Fibroblast of skin of left quadriceps (primary cell): Measurements from ENCODE around the gene PLCL1.

Experiments
- DNase-seq, 2 experiments: peaks; one replicate each; pipeline ENCODE4 v3.0.0-alpha.2; 2013; ENCODE audit warnings: low read depth in 2 of 2

PLCL1 gene

DNA sequence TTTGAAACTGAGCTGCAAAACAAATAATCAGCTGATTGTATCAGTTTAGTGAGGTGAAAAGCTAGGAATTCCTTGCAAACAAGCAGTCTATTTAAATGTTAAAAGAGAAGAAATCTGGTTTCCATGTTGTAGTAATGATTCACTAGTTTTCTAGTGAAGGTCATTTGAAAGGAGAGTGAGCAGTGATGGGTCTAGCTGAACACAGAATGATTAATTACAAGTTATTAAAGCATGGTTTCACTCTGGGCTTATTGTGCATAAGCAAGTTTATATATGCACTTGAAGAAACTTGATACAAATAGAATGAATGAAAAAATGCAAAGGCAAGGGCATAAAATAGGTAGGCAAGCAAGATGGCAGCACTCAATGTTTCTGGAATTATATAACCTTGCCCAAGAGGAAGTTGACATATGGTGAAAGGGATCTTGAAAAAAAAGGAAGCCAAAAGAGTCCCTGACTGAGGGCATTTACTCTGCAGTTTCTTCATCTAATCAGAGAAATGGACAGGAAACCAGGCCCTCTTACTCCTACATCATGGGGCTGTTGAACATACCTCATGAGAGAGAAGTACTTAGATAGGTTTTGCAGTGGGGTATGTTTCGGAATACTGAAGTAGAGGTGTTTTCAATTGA is 53.2 kb downstream of the PLCL1 start:
- DNase-seq = no peak

DNA sequence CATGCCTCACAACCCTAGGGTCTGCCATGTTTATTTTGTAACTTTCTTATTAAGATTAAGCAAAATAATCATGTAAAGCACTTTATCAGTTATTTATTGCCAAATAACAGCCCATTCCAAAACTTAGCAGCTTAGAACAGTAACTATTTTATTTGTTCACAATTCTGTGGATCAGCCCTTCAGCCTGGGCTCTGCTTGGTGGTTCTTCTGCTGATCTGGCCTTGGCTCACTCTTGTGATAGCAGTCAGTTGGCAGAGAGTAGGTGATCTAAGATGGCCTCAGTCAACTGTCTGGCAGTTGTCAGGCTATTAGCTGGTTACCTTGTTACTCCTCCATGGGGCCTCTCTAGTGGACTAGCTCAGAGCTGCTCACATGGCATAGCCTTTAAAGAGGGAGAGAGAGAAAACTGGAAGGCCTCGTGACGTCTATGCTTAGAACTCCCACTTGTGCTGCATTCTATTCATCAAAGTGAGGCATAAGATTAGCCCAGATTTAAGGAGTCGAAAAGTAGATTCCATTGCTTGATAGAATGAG is 54.3 kb downstream of the PLCL1 start:
- no peak for DNase-seq

- DNase-seq = no peak
These were observed 58.0 kb downstream of the PLCL1 start for GRCh38 chr2:197862246-197862955.

GRCh38 chr2:197863744-197864143 is 59.4 kb downstream of the PLCL1 start:
- no peak for DNase-seq

- no peak for DNase-seq
These were observed 62.1 kb downstream of the PLCL1 start for GRCh38 chr2:197866455-197866854.

- DNase-seq = no peak
These were observed 62.6 kb downstream of the PLCL1 start for GRCh38 chr2:197867033-197867432.

GRCh38 chr2:197867624-197868023 is 63.2 kb downstream of the PLCL1 start:
- DNase-seq = no peak

DNA sequence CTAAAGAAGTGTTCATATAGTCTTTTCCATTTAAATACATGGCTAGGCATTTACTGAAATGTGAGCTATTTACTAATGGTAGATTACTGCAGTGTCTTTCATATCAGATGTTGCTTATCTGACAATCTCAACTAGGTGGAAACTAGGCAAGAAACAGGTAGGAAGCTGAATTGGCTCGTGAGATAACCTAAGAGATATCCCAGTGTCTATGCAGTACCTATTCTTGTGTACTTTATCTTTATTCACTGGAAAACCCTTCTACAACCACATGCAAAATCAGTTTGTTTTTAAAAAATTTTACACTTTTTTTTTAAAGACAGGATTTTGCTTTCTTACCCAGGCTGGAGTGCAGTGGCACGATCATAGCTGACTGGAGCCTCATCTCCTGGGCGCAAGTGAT is 63.8 kb downstream of the PLCL1 start:
- DNase-seq = no peak

- no peak for DNase-seq
These were observed 64.6 kb downstream of the PLCL1 start for GRCh38 chr2:197869041-197869440.

DNA sequence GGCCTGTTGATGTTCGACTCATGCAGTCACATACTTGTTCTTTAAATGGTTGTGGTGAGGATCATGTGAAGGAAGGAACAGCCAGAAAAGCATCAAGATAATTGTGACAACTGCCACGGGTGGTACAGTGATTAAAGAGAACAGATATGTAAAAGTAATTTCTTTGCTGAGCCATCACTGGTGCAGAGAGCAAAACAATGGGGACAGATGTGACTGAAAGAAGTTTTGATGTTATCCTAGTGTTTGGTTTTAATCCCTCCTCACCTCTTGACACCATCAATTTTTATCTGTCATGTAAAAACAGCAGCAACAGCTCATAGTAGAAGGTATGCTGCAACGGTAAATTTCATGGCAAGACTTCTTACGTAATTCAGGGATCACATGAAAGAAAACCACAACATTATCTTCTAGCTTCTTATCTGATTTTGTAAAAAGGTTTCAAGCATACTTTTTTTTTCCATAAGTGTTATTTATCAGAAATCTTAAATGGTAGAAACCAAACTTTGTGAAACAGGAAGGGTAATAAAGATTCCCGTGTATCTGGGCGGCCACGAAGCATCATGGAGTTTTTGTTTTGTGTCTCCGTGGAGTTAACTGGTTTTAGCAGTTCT is 65.2 kb downstream of the PLCL1 start:
- no peak for DNase-seq

GRCh38 chr2:197870137-197870536 is 65.7 kb downstream of the PLCL1 start:
- no peak for DNase-seq

- no peak for DNase-seq
These were observed 67.5 kb downstream of the PLCL1 start for GRCh38 chr2:197871780-197872456.

DNA sequence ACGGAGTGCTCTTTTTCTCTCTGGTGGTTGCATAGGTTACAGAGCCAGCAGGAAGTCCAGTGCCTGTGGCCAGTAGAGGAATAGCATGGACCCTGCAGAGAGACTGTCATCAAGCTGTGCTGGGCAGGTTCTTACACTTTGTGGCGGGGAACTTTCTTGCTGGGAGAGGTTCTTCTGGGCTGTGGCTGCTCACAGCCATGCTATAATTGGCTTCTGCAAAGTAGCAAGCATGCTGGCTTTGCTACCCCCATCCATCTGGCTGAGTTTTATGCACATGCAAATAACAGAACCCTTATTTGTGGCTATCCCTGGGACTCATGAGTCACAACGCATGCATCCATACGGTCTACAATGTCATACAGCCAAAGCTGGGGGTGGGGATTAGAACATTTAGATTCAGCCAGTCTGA is 68.9 kb downstream of the PLCL1 start:
- peak; percentile 85 for DNase-seq

DNA sequence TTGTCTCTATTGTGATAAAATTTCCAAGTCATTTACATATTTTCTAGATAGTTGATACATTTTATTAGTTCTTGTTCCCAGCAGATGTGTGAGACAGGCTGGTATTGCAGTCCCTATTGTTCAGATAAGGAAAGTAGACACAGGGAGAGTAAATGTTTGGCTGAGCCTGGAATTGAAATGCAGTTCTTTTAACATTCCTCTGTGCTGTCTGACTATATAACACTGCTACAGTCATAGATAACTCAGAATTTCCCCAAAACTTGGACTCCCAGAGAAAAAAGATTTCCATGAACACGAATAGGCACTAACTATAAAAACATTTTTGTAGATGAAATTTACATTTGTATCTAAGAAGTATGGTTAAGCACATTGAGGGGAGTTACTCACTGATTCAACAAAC is 71.4 kb downstream of the PLCL1 start:
- no peak for DNase-seq

- DNase-seq = no peak
These were observed 72.1 kb downstream of the PLCL1 start for GRCh38 chr2:197876524-197876923.

GRCh38 chr2:197877038-197877437 is 72.6 kb downstream of the PLCL1 start:
- no peak for DNase-seq

- DNase-seq = no peak
These were observed 74.4 kb downstream of the PLCL1 start for GRCh38 chr2:197878792-197879191.

GRCh38 chr2:197879812-197880408 is 75.5 kb downstream of the PLCL1 start:
- DNase-seq = no peak

- DNase-seq = no peak
These were observed 79.1 kb downstream of the PLCL1 start for GRCh38 chr2:197883354-197884032.

DNA sequence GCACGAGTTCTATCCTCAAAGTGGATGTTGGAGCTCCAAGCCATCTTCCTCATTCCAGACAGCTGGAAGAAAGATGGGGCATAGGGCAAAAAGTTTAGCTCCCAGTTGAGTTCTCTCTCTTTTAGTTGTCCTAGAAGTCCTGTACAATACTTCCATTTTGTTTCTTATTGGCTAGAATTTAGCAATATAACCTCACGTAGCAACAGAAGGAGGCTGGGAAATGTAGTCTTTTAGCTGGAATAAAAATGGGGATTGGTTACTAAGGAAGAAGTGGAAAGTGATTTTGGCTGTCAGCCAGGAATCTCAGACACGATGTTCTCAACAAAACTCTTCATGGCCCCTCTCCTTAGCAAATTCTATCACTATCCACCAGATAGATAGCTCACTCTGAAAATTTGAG is 79.9 kb downstream of the PLCL1 start:
- no peak for DNase-seq

DNA sequence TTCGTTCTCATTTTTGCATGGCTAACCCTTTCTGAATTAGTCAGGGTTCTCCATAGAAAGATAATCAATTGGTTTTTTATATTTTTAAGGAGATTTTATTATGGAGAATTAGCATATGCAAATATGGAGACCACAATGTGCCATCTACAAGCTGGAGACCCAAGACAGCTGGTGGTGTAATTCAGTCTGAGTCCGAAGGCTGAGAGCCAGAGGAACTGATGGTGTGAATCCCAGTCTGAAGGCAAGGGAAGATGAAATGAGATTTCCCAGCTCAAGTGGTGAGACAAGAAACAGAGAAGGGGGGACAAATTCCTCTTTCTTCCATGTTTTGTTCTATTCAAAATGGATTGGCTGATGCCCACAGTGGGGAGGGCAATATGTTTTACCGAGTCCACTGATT is 80.7 kb downstream of the PLCL1 start:
- DNase-seq = no peak
